ENCODE data around the gene SHQ1.
A peak's percentile ranks its signal among the peaks of the same experiment; 100 is the strongest.

SHQ1 gene

GRCh38 chr3:72847282-72847681, 963 bp downstream of the SHQ1 start:
- DNase-seq: no peak

GRCh38 chr3:72846166-72846565, 2.1 kb downstream of the SHQ1 start:
- no peak for DNase-seq

- DNase-seq: no peak
Measured at GRCh38 chr3:72844436-72844993, 3.7 kb downstream of the SHQ1 start.

- DNase-seq: no peak
Measured at GRCh38 chr3:72839057-72839456, 9.2 kb downstream of the SHQ1 start.

GRCh38 chr3:72836923-72837322, 11.3 kb downstream of the SHQ1 start:
- no peak for DNase-seq

GRCh38 chr3:72836416-72836815, 11.8 kb downstream of the SHQ1 start:
- no peak for DNase-seq

- DNase-seq: no peak
Measured at GRCh38 chr3:72830452-72831223, 17.6 kb downstream of the SHQ1 start.

GRCh38 chr3:72829701-72830100, 18.5 kb downstream of the SHQ1 start:
- DNase-seq: no peak

- DNase-seq: peak; percentile 40
Measured at GRCh38 chr3:72821161-72821781, 27.0 kb downstream of the SHQ1 start.

GRCh38 chr3:72820415-72820814, 27.8 kb downstream of the SHQ1 start:
- no peak for DNase-seq

GRCh38 chr3:72818905-72819304, 29.3 kb downstream of the SHQ1 start:
- DNase-seq: no peak

- DNase-seq: peak; percentile 17
Measured at GRCh38 chr3:72818092-72818773, 30.0 kb downstream of the SHQ1 start.

- DNase-seq: no peak
Measured at GRCh38 chr3:72816862-72817355, 31.3 kb downstream of the SHQ1 start.

- DNase-seq: no peak
Measured at GRCh38 chr3:72814308-72814707, 33.9 kb downstream of the SHQ1 start.

GRCh38 chr3:72812201-72812600, 36.0 kb downstream of the SHQ1 start:
- DNase-seq: no peak

GRCh38 chr3:72811571-72811970, 36.7 kb downstream of the SHQ1 start:
- DNase-seq: no peak

- no peak for DNase-seq
Measured at GRCh38 chr3:72810659-72811434, 37.4 kb downstream of the SHQ1 start.

- DNase-seq: no peak
Measured at GRCh38 chr3:72810063-72810462, 38.2 kb downstream of the SHQ1 start.

GRCh38 chr3:72804361-72804760, 43.9 kb downstream of the SHQ1 start:
- DNase-seq: no peak

GRCh38 chr3:72803573-72803972, 44.7 kb downstream of the SHQ1 start:
- DNase-seq: no peak

GRCh38 chr3:72802001-72802400, 46.2 kb downstream of the SHQ1 start:
- no peak for DNase-seq

GRCh38 chr3:72800869-72801268, 47.4 kb downstream of the SHQ1 start:
- DNase-seq: no peak

Measured in CD4-positive, alpha-beta T cell treated with Interleukin-17A for 4 hours (primary cell).